Measurements from ENCODE around the gene JMY.

DNA sequence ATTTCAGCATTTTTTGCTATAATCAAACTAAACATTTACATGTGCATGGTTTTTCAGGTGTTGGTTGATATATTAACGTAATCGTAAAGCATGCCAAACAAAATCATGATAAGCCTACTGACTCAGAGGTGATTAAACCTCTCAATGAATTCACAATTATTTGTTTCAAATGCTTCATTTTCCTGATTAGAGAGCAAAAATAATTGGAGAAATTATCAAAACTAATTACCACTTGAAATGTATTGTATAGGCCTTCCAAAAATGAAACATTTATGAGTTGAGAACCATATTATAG is 45.7 kb upstream of the JMY start:
- TF ChIP-seq, protein P1, sequence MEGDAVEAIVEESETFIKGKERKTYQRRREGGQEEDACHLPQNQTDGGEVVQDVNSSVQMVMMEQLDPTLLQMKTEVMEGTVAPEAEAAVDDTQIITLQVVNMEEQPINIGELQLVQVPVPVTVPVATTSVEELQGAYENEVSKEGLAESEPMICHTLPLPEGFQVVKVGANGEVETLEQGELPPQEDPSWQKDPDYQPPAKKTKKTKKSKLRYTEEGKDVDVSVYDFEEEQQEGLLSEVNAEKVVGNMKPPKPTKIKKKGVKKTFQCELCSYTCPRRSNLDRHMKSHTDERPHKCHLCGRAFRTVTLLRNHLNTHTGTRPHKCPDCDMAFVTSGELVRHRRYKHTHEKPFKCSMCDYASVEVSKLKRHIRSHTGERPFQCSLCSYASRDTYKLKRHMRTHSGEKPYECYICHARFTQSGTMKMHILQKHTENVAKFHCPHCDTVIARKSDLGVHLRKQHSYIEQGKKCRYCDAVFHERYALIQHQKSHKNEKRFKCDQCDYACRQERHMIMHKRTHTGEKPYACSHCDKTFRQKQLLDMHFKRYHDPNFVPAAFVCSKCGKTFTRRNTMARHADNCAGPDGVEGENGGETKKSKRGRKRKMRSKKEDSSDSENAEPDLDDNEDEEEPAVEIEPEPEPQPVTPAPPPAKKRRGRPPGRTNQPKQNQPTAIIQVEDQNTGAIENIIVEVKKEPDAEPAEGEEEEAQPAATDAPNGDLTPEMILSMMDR (IDR thresholded peaks at IDR 0.05 in 2 of 3, conservative IDR thresholded peaks at IDR 0.05 in 1 of 3; ENCODE audit: borderline replicate concordance in 1 of 3, insufficient read depth in 1 of 3, low read depth in 2 of 3, low read length in 2 of 3): no peak
- no peak for TF ChIP-seq POLR2A (IDR thresholded peaks at IDR 0.05; ENCODE audit: borderline replicate concordance, extremely low read depth, insufficient read depth, insufficient read length)

Data from HCT116 (cell line).